ENCODE measurements around the gene MAD2L2.
A peak's percentile ranks its signal among the peaks of the same experiment; 100 is the strongest.

MAD2L2 gene

GRCh38 chr1:11684070-11684469 lies 3.1 kb upstream of the MAD2L2 start:
- no peak for DNase-seq (ENCODE audit: low read depth in 2 of 3, low spot score in 2 of 3)

- DNase-seq (ENCODE audit: low read depth in 2 of 3, low spot score in 2 of 3): no peak
Measured at GRCh38 chr1:11682799-11683198, 1.9 kb upstream of the MAD2L2 start.

GRCh38 chr1:11682287-11682771 lies 1.4 kb upstream of the MAD2L2 start:
- DNase-seq (ENCODE audit: low read depth in 2 of 3, low spot score in 2 of 3): no peak

GRCh38 chr1:11680270-11681070 lies 478 bp downstream of the MAD2L2 start:
- peak in 1 of 3 experiments; percentile 18 for DNase-seq (ENCODE audit: low read depth in 2 of 3, low spot score in 2 of 3)

- DNase-seq (ENCODE audit: low read depth in 2 of 3, low spot score in 2 of 3): no peak
Measured at GRCh38 chr1:11678442-11678841, 2.5 kb downstream of the MAD2L2 start.

GRCh38 chr1:11676386-11677103 lies 4.4 kb downstream of the MAD2L2 start:
- no peak for DNase-seq (ENCODE audit: low read depth in 2 of 3, low spot score in 2 of 3)

GRCh38 chr1:11675325-11675724 lies 5.6 kb downstream of the MAD2L2 start:
- DNase-seq (ENCODE audit: low read depth in 2 of 3, low spot score in 2 of 3): no peak

GRCh38 chr1:11674488-11674887 lies 6.5 kb downstream of the MAD2L2 start:
- no peak for DNase-seq (ENCODE audit: low read depth in 2 of 3, low spot score in 2 of 3)

- no peak for DNase-seq (ENCODE audit: low read depth in 2 of 3, low spot score in 2 of 3)
Measured at GRCh38 chr1:11673089-11673769, 7.7 kb downstream of the MAD2L2 start.

GRCh38 chr1:11671544-11672286 lies 9.2 kb downstream of the MAD2L2 start:
- no peak for DNase-seq (ENCODE audit: low read depth in 2 of 3, low spot score in 2 of 3)

- no peak for DNase-seq (ENCODE audit: low read depth in 2 of 3, low spot score in 2 of 3)
Measured at GRCh38 chr1:11671205-11671543, 9.8 kb downstream of the MAD2L2 start.

GRCh38 chr1:11670747-11671146 lies 10.2 kb downstream of the MAD2L2 start:
- DNase-seq (ENCODE audit: low read depth in 2 of 3, low spot score in 2 of 3): no peak

GRCh38 chr1:11668516-11668915 lies 12.4 kb downstream of the MAD2L2 start:
- no peak for DNase-seq (ENCODE audit: low read depth in 2 of 3, low spot score in 2 of 3)

- peak in 1 of 3 experiments; percentile 48 for DNase-seq (ENCODE audit: low read depth in 2 of 3, low spot score in 2 of 3)
Measured at GRCh38 chr1:11664336-11665065, 16.4 kb downstream of the MAD2L2 start.

- no peak for DNase-seq (ENCODE audit: low read depth in 2 of 3, low spot score in 2 of 3)
Measured at GRCh38 chr1:11661103-11661502, 19.8 kb downstream of the MAD2L2 start.

- no peak for DNase-seq (ENCODE audit: low read depth in 2 of 3, low spot score in 2 of 3)
Measured at GRCh38 chr1:11659748-11660147, 21.2 kb downstream of the MAD2L2 start.

- no peak for DNase-seq (ENCODE audit: low read depth in 2 of 3, low spot score in 2 of 3)
Measured at GRCh38 chr1:11658542-11658941, 22.4 kb downstream of the MAD2L2 start.

GRCh38 chr1:11657654-11658053 lies 23.3 kb downstream of the MAD2L2 start:
- DNase-seq (ENCODE audit: low read depth in 2 of 3, low spot score in 2 of 3): no peak

GRCh38 chr1:11654939-11655808 lies 25.8 kb downstream of the MAD2L2 start:
- no peak for DNase-seq (ENCODE audit: low read depth in 2 of 3, low spot score in 2 of 3)

All from activated CD8-positive, alpha-beta memory T cell treated with anti-CD3 and anti-CD28 coated beads for 48 hours (primary cell).